Measurements from ENCODE around the gene TUBB2B. TPM values are rescaled to one million over a fixed set of nuclear protein-coding genes. Genes with fewer than 3 reads are reported as not detected.
A peak's percentile ranks its signal among the peaks of the same experiment; 100 is the strongest.

The TUBB2B gene
- total and polyA plus RNA-seq, 9 of the 15 experiments (the other 6 are each of a cell fraction or from before 2014, with no cell fraction given), result 0.11 to 9.7 (median 4.6) TPM

- TF ChIP-seq TCF15 (CRISPR knock-in tag; IDR thresholded peaks at IDR 0.05) (no peak), SUPT5H (IDR thresholded peaks at IDR 0.05) (no peak), ZMIZ1 (IDR thresholded peaks at IDR 0.05; ENCODE audit: low read depth in 2 of 2, low read length in 2 of 2) (0 out of 4 replicates have a peak, but pooled peaks of 1 of the 2 experiments have one; percentile 67), LEF1 (IDR thresholded peaks at IDR 0.05) (peak; percentile 47; the same call in 1 of the 2 replicates), FOSL1 (tag; conservative IDR thresholded peaks at IDR 0.05) (peak; percentile 28; the same call in 1 of the 2 replicates), NRF1 (conservative IDR thresholded peaks at IDR 0.05 in 1 of 2, IDR thresholded peaks at IDR 0.05 in 1 of 2) (no peak), ZBTB9 (CRISPR knock-in tag; IDR thresholded peaks at IDR 0.05) (peak; percentile 90), HDAC1 (IDR thresholded peaks at IDR 0.05) (peak in 1 of 2 experiments; percentile 70; a peak in 2 of 4 replicates), KLF6 (CRISPR knock-in tag; IDR thresholded peaks at IDR 0.05; ENCODE audit: borderline replicate concordance) (no peak), EGR1 (conservative IDR thresholded peaks at IDR 0.05) (no peak), SOX6 (IDR thresholded peaks at IDR 0.05) (peak; percentile 64), ADNP (tag; IDR thresholded peaks at IDR 0.05) (peak; percentile 60; the same call in 1 of the 2 replicates), CTCFL (IDR thresholded peaks at IDR 0.05; ENCODE audit: borderline replicate concordance, insufficient read depth, low read depth, low read length, poor library complexity, severe bottlenecking) (no peak), ARNT (IDR thresholded peaks at IDR 0.05) (peak in 1 of 2 experiments; percentile 63; a peak in 1 of 4 replicates), ZNF76 (CRISPR knock-in tag; IDR thresholded peaks at IDR 0.05; ENCODE audit: borderline replicate concordance) (no peak), ZC3H4 (CRISPR knock-in tag; IDR thresholded peaks at IDR 0.05; ENCODE audit: borderline replicate concordance) (no peak), JUNB (CRISPR knock-in tag; conservative IDR thresholded peaks at IDR 0.05) (no peak), NR2F6 (CRISPR knock-in tag; IDR thresholded peaks at IDR 0.05) (no peak), SNIP1 (IDR thresholded peaks at IDR 0.05; ENCODE audit: low read depth) (no peak), CREB1 (IDR thresholded peaks at IDR 0.05) (peak; percentile 31; the same call in 1 of the 2 replicates), CREB1 (CRISPR knock-in tag; IDR thresholded peaks at IDR 0.05) (no peak), SREBF2 (CRISPR knock-in tag; IDR thresholded peaks at IDR 0.05) (no peak)
Measured at GRCh38 chr6:3202999-3203696, 24.3 kb downstream of the TUBB2B start (continued).
